ENCODE data around the gene SERPINB8.

DNA sequence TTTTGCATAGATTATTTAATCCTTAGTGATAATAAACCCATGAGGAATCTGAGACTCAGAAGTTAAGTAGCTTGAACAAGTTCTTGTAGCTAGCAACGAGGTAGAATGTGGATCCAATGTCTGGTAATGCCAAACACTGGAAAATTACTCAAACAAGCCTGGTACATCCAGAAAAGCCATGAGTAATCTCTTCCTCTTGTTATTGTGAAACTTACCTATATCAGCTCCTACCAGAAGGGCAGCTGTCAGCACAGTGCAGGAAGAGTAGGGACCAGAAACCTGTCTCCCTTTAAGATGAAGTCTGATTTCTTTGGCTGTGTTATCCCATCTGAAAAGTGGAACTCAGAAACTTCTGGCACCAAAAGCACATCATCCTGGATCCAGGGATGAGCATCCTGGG lies 7.7 kb upstream of the SERPINB8 start:
- TF ChIP-seq EP300 (IDR thresholded peaks at IDR 0.05) (no peak), POLR2A (IDR thresholded peaks at IDR 0.05) (no peak)
- TF ChIP-seq, protein P1, sequence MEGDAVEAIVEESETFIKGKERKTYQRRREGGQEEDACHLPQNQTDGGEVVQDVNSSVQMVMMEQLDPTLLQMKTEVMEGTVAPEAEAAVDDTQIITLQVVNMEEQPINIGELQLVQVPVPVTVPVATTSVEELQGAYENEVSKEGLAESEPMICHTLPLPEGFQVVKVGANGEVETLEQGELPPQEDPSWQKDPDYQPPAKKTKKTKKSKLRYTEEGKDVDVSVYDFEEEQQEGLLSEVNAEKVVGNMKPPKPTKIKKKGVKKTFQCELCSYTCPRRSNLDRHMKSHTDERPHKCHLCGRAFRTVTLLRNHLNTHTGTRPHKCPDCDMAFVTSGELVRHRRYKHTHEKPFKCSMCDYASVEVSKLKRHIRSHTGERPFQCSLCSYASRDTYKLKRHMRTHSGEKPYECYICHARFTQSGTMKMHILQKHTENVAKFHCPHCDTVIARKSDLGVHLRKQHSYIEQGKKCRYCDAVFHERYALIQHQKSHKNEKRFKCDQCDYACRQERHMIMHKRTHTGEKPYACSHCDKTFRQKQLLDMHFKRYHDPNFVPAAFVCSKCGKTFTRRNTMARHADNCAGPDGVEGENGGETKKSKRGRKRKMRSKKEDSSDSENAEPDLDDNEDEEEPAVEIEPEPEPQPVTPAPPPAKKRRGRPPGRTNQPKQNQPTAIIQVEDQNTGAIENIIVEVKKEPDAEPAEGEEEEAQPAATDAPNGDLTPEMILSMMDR (IDR thresholded peaks at IDR 0.05) = no peak
